ENCODE measurements around the gene MTUS2.

The MTUS2 gene

GRCh38 chr13:29520671-29521070, 700.5 kb downstream of the MTUS2 start:
- H3K27me3 ChIP-seq (ENCODE audit: low read length), result no peaks in the 10 kb centered on the region
- H4K20me1 ChIP-seq (ENCODE audit: low read depth, low read length), result peaks cover 4% of the 10 kb centered on the region; the same call in 1 of the 2 replicates
- peaks cover 17% of the 10 kb centered on the region; the same call in 1 of the 2 replicates for H3K36me3 ChIP-seq (ENCODE audit: low read length)
- H2AFZ ChIP-seq (ENCODE audit: low read depth, low read length, severe bottlenecking), result no peak overlapping the region
- H3K9ac ChIP-seq (ENCODE audit: low read length), result no peak overlapping the region
- no peaks in the 10 kb centered on the region for H3K9me2 ChIP-seq (replicated peaks; ENCODE audit: insufficient read depth, low read length)
- H3K27ac ChIP-seq (ENCODE audit: low read depth, low read length), result no peak overlapping the region
- H3K9me3 ChIP-seq (ENCODE audit: insufficient read depth, low read length), result no peaks in the 10 kb centered on the region
- H3K79me2 ChIP-seq (ENCODE audit: insufficient read depth, low read length), result no peaks in the 10 kb centered on the region
- no peak overlapping the region for H3K4me2 ChIP-seq (ENCODE audit: low read depth, low read length, poor library complexity, severe bottlenecking)
- TF ChIP-seq EZH2phosphoT487 (conservative IDR thresholded peaks at IDR 0.05; ENCODE audit: low read length) (no peak), CTCF (IDR thresholded peaks at IDR 0.05; ENCODE audit: insufficient read depth, low read length, poor library complexity, severe bottlenecking) (no peak)
- H3F3A ChIP-seq (ENCODE audit: insufficient read depth), result no peaks in the 10 kb centered on the region
- no peak overlapping the region for H3K4me3 ChIP-seq (ENCODE audit: insufficient read depth, low read length, poor library complexity, severe bottlenecking)

GRCh38 chr13:29521336-29521735, 701.2 kb downstream of the MTUS2 start:
- H3K79me2 ChIP-seq (ENCODE audit: insufficient read depth, low read length), result no peaks in the 10 kb centered on the region
- peaks cover 17% of the 10 kb centered on the region; the same call in 1 of the 2 replicates for H3K36me3 ChIP-seq (ENCODE audit: low read length)
- H3K4me2 ChIP-seq (ENCODE audit: low read depth, low read length, poor library complexity, severe bottlenecking), result no peak overlapping the region
- H3K4me3 ChIP-seq (ENCODE audit: insufficient read depth, low read length, poor library complexity, severe bottlenecking), result no peak overlapping the region
- H3K27ac ChIP-seq (ENCODE audit: low read depth, low read length), result no peak overlapping the region
- no peaks in the 10 kb centered on the region for H3K9me2 ChIP-seq (replicated peaks; ENCODE audit: insufficient read depth, low read length)
- no peak overlapping the region for H3K9ac ChIP-seq (ENCODE audit: low read length)
- TF ChIP-seq EZH2phosphoT487 (conservative IDR thresholded peaks at IDR 0.05; ENCODE audit: low read length), result no peak
- no peaks in the 10 kb centered on the region for H3K9me3 ChIP-seq (ENCODE audit: insufficient read depth, low read length)
- no peaks in the 10 kb centered on the region for H3K27me3 ChIP-seq (ENCODE audit: low read length)
- H2AFZ ChIP-seq (ENCODE audit: low read depth, low read length, severe bottlenecking), result no peak overlapping the region
- peaks cover 4% of the 10 kb centered on the region; the same call in 1 of the 2 replicates for H4K20me1 ChIP-seq (ENCODE audit: low read depth, low read length)
- no peaks in the 10 kb centered on the region for H3F3A ChIP-seq (ENCODE audit: insufficient read depth)

- Histone ChIP-seq H3K4me2 (ENCODE audit: low read depth, low read length, poor library complexity, severe bottlenecking) (no peak overlapping the region), H4K20me1 (ENCODE audit: low read depth, low read length) (peaks cover 4% of the 10 kb centered on the region; the same call in 1 of the 2 replicates), H3K27ac (ENCODE audit: low read depth, low read length) (no peak overlapping the region), H3K9me3 (ENCODE audit: insufficient read depth, low read length) (no peaks in the 10 kb centered on the region), H3K79me2 (ENCODE audit: insufficient read depth, low read length) (no peaks in the 10 kb centered on the region), H3K9me2 (replicated peaks; ENCODE audit: insufficient read depth, low read length) (no peaks in the 10 kb centered on the region), H3K4me3 (ENCODE audit: insufficient read depth, low read length, poor library complexity, severe bottlenecking) (no peak overlapping the region), H3K9ac (ENCODE audit: low read length) (no peak overlapping the region), H2AFZ (ENCODE audit: low read depth, low read length, severe bottlenecking) (no peak overlapping the region), H3K36me3 (ENCODE audit: low read length) (peaks cover 17% of the 10 kb centered on the region; the same call in 1 of the 2 replicates), H3K27me3 (ENCODE audit: low read length) (no peaks in the 10 kb centered on the region), H3F3A (ENCODE audit: insufficient read depth) (no peaks in the 10 kb centered on the region)
- TF ChIP-seq EZH2phosphoT487 (conservative IDR thresholded peaks at IDR 0.05; ENCODE audit: low read length) (no peak), CTCF (IDR thresholded peaks at IDR 0.05; ENCODE audit: insufficient read depth, low read length, poor library complexity, severe bottlenecking) (no peak)
Observed at GRCh38 chr13:29522044-29522685, 702.0 kb downstream of the MTUS2 start.

All from SU-DHL-6 (cell line).